HCT116 (cell line): Measurements from ENCODE around the gene GASK1A. TPM values are rescaled to one million over a fixed set of nuclear protein-coding genes. Genes with fewer than 3 reads are reported as not detected.

Source experiments
- ATAC-seq: fragments of 200-7000 bp; cut with Tn5 transposase; 2 replicates; pipeline ENCODE4 v1.9.1; 2020; ENCODE audit warnings: mild to moderate bottlenecking, moderate library complexity
- BruUV-seq: library from RNA; stranded (reverse); fragments of 400-500 nt; replicated peaks from 2 replicates; lab custom pipeline; 2021; lab: Mats Ljungman, UMichigan
- CTCF ChIA-PET: fragments of 300-600 bp; sonication (Branson Sonifier 250); formaldehyde crosslinking; loops from one replicate; lab custom pipeline; 2021; ENCODE audit warnings: antibody characterized with exemption; lab: Charles Lee
- POLR2A ChIA-PET: fragments of 300-600, 350-600 bp; sonication (Branson Sonifier 250); formaldehyde crosslinking; loops from one replicate; lab custom pipeline; 2021; ENCODE audit warnings: antibody characterized with exemption; lab: Charles Lee
- RAD21 ChIA-PET, 2 experiments: fragments of 300-600 bp; sonication (Branson Sonifier 250); formaldehyde crosslinking; loops; one replicate each; lab custom pipeline; 2023; ENCODE audit warnings: low total read pairs in 2 of 2; ENCODE audit not compliant: uncharacterized antibody in 2 of 2, unreplicated experiment in 2 of 2, low non-redundant PET in 1 of 2; lab: Charles Lee
- DNase-seq: peaks from one replicate; pipeline ENCODE4 v3.0.0-alpha.2; 2010; ENCODE audit warnings: low read depth, low spot score
- H2AFZ ChIP-seq: fragments of 200-600 bp; shearing (Covaris generic), sonication (generic); 2 replicates; pipeline ENCODE4 v1.6.1; 2017; ENCODE audit warnings: low read depth, mixed run types, mixed read lengths, antibody characterized with exemption, low read length; ENCODE audit not compliant: poor library complexity, severe bottlenecking
- H3K27ac ChIP-seq: 2 replicates; pipeline ENCODE4 v1.5.1; 2012; ENCODE audit warnings: low read depth, low read length
- H3K27me3 ChIP-seq: fragments of 200-600 bp; sonication (generic); 2 replicates; pipeline ENCODE4 v1.6.1; 2016; ENCODE audit warnings: mixed run types, low read length, mixed read lengths; ENCODE audit not compliant: insufficient read depth
- H3K36me3 ChIP-seq, 2 experiments: fragments of 200-500 bp in 1 of 2; fragments of 200-600 bp in 1 of 2; sonication (Bioruptor generic) in 1 of 2; sonication (generic) in 1 of 2; 2 replicates each; pipeline versions ENCODE4 v1.5.1 to v1.6.1; 2014 to 2016; ENCODE audit warnings: low read length in 2 of 2, inconsistent platforms in 1 of 2, mixed read lengths in 1 of 2, mixed run types in 1 of 2; ENCODE audit not compliant: insufficient read depth in 2 of 2, control insufficient read depth in 1 of 2
- H3K4me1 ChIP-seq, 2 experiments: fragments of 200-600 bp in 1 of 2; sonication (generic) in 1 of 2; 2 replicates each; pipeline versions ENCODE4 v1.5.1 to v1.6.1; 2012 to 2017; ENCODE audit warnings: low read length in 2 of 2, inconsistent platforms in 1 of 2, mild to moderate bottlenecking in 1 of 2, mixed read lengths in 1 of 2, mixed run types in 1 of 2, moderate library complexity in 1 of 2; ENCODE audit not compliant: insufficient read depth in 2 of 2, control insufficient read depth in 1 of 2
- H3K4me2 ChIP-seq: fragments of 200-600 bp; sonication (generic); 2 replicates; pipeline ENCODE4 v1.6.1; 2017; ENCODE audit warnings: mixed run types, low read length, mixed read lengths
- H3K4me3 ChIP-seq, 2 experiments: fragments of 200-600 bp in 1 of 2; sonication (generic) in 1 of 2; replicated peaks in 1 of 2; 2 replicates each; pipeline ENCODE4 v1.5.1; 2011 to 2016; ENCODE audit warnings: low read length in 2 of 2, control low read depth in 1 of 2, low read depth in 1 of 2, mild to moderate bottlenecking in 1 of 2, mixed read lengths in 1 of 2, mixed run types in 1 of 2
- H3K79me2 ChIP-seq: fragments of 200-600 bp; sonication (generic); 2 replicates; pipeline ENCODE4 v1.6.1; 2017; ENCODE audit warnings: mild to moderate bottlenecking, mixed run types, low read length, moderate library complexity, mixed read lengths; ENCODE audit not compliant: insufficient read depth
- H3K9ac ChIP-seq: fragments of 200-600 bp; sonication (generic); 2 replicates; pipeline ENCODE4 v1.6.1; 2016; ENCODE audit warnings: low read length, mixed read lengths
- H3K9me2 ChIP-seq: fragments of 200-600 bp; sonication (generic), shearing (Covaris generic); 2 replicates; pipeline ENCODE4 v1.6.1; 2017; ENCODE audit warnings: mixed run types, mild to moderate bottlenecking, moderate library complexity; ENCODE audit not compliant: insufficient read depth
- H3K9me3 ChIP-seq, 2 experiments: fragments of 200-500 bp in 1 of 2; fragments of 200-600 bp in 1 of 2; sonication (Bioruptor generic) in 1 of 2; sonication (generic) in 1 of 2; 2 replicates each; pipeline ENCODE4 v1.6.1; 2014 to 2017; ENCODE audit warnings: low read length in 2 of 2, mixed read lengths in 2 of 2, inconsistent platforms in 1 of 2, low read depth in 1 of 2, mild to moderate bottlenecking in 1 of 2, mixed run types in 1 of 2, moderate library complexity in 1 of 2; ENCODE audit not compliant: control insufficient read depth in 1 of 2, insufficient read depth in 1 of 2
- H4K20me1 ChIP-seq: fragments of 200-600 bp; sonication (generic), shearing (Covaris generic); 2 replicates; pipeline ENCODE4 v1.6.1; 2017; ENCODE audit warnings: mixed run types, mild to moderate bottlenecking, moderate library complexity; ENCODE audit not compliant: insufficient read depth
- ATF3 ChIP-seq: IDR thresholded peaks from 2 replicates; pipeline ENCODE4 v1.6.1; 2012
- CBX3 ChIP-seq: IDR thresholded peaks from 2 replicates; pipeline ENCODE4 v1.6.1; 2012; ENCODE audit warnings: low read depth
- CTCF ChIP-seq, 3 experiments: fragments of 200-600 bp in 1 of 3; sonication (generic) in 1 of 3; IDR thresholded peaks in 2 of 3; conservative IDR thresholded peaks in 1 of 3; 2 replicates each; pipeline ENCODE4 v1.5.1; 2012 to 2017; ENCODE audit warnings: low read depth in 2 of 3, low read length in 2 of 3, antibody characterized with exemption in 1 of 3, borderline replicate concordance in 1 of 3, control low read depth in 1 of 3, mild to moderate bottlenecking in 1 of 3, mixed read lengths in 1 of 3, mixed run types in 1 of 3, moderate library complexity in 1 of 3; ENCODE audit not compliant: insufficient read depth in 1 of 3
- EGR1 ChIP-seq: IDR thresholded peaks from 2 replicates; pipeline ENCODE4 v1.6.1; 2012; ENCODE audit warnings: low read depth
- RAD21 ChIP-seq: IDR thresholded peaks from 2 replicates; pipeline ENCODE4 v1.6.1; 2012; ENCODE audit warnings: low read depth, mild to moderate bottlenecking
- REST ChIP-seq: IDR thresholded peaks from 2 replicates; pipeline ENCODE4 v1.6.1; 2012; ENCODE audit warnings: low read depth
- intact Hi-C: fragments of 100-400 bp; cut with micrococcal nuclease; formaldehyde crosslinking; loops from 2 replicates; pipeline ENCODE4 v1.10.0; 2022
- total RNA-seq: library from RNA; stranded (reverse); gene quantifications from one replicate; pipeline ENCODE4 v1.2.1, GENCODE V29; 2021; ENCODE audit not compliant: unreplicated experiment

Gene GASK1A
- total RNA-seq, 1 experiment from 2014 or later, result 1.0 TPM

GRCh38 chr3:42957573-42957972, 21.5 kb upstream of the GASK1A start:
- Histone ChIP-seq H2AFZ (no peak overlapping the region), H3K4me2 (no peak overlapping the region), H3K9me3 (no peaks in the 10 kb centered on the region), H3K27ac (no peak overlapping the region), H3K36me3 (no peaks in the 10 kb centered on the region), H4K20me1 (no peaks in the 10 kb centered on the region), H3K4me1 (no peaks in the 10 kb centered on the region), H3K27me3 (no peaks in the 10 kb centered on the region), H3K9ac (no peak overlapping the region), H3K79me2 (no peaks in the 10 kb centered on the region), H3K9me2 (no peaks in the 10 kb centered on the region), H3K4me3 (no peak overlapping the region)
- DNase-seq (no peak), ATAC-seq (peak; percentile 57; the same call in 1 of the 2 replicates)
- no TSS peak for BruUV-seq
- ChIA-PET RAD21 (no interaction called here), CTCF (no interaction called here), POLR2A (no interaction called here)
- intact Hi-C loops, result no loop called here
- TF ChIP-seq RAD21, result peak; percentile 29; the same call in 1 of the 2 replicates
- no peak for TF ChIP-seq EGR1
- TF ChIP-seq CTCF (IDR thresholded peaks at IDR 0.05 in 2 of 3, conservative IDR thresholded peaks at IDR 0.05 in 1 of 3; ENCODE audit: borderline replicate concordance in 1 of 3, insufficient read depth in 1 of 3, low read depth in 2 of 3, low read length in 2 of 3), result peak; percentile 8 to 44 (median 39); a peak in 3 of 6 replicates

GRCh38 chr3:42960282-42960681, 18.8 kb upstream of the GASK1A start:
- intact Hi-C loops, result loop anchor here (2.0 to 10.0 kb wide), 4 partner anchors 112 to 1235 kb away; no protein-coding TSS in a partner anchor
- no TSS peak for BruUV-seq
- H2AFZ ChIP-seq, result no peak overlapping the region
- no peaks in the 10 kb centered on the region for H3K9me3 ChIP-seq
- POLR2A ChIA-PET, result no interaction called here
- H4K20me1 ChIP-seq, result no peaks in the 10 kb centered on the region
- H3K9ac ChIP-seq, result no peak overlapping the region
- no peak overlapping the region for H3K27ac ChIP-seq
- no peak for ATAC-seq
- no peak overlapping the region for H3K4me2 ChIP-seq
- TF ChIP-seq REST, result peak; percentile 52
- TF ChIP-seq ATF3, result no peak
- no peak for TF ChIP-seq CBX3
- H3K9me2 ChIP-seq, result no peaks in the 10 kb centered on the region
- H3K4me3 ChIP-seq, result no peak overlapping the region
- RAD21 ChIA-PET, result no interaction called here
- no peaks in the 10 kb centered on the region for H3K36me3 ChIP-seq
- CTCF ChIA-PET, result interaction anchor here (2.1 to 3.1 kb wide), 3 partner anchors 111 to 263 kb away, joined by 15 to 36 read pairs (median 27); no protein-coding TSS in a partner anchor
- H3K27me3 ChIP-seq, result peaks cover 8% of the 10 kb centered on the region; the same call in 1 of the 2 replicates
- no peak for DNase-seq
- no peaks in the 10 kb centered on the region for H3K4me1 ChIP-seq
- H3K79me2 ChIP-seq, result no peaks in the 10 kb centered on the region
